HPDE6-E6E7 (cell line): ENCODE data around the gene SPRR2G.
"Not testable (repeated sequence)": the region's sequence is repeated elsewhere in the genome, so short reads cannot be mapped to it uniquely, and the experiment has no call there.

Experiments
- DNase-seq: peaks from one replicate; pipeline ENCODE4 v3.0.0; 2011; ENCODE audit warnings: missing footprints; ENCODE audit errors: extremely low spot score

Gene SPRR2G

GRCh38 chr1:153150846-153151245 lies at the start of gene SPRR2G:
TSS of gene SPRR2G (minus strand) at chr1:153150890. CDS start at chr1:153150110, 780 bp downstream.
- no peak for DNase-seq

- no peak for DNase-seq
Observed at GRCh38 chr1:153195216-153195615, 44.5 kb upstream of the SPRR2G start.

- DNase-seq = no peak
Observed at GRCh38 chr1:153194331-153195050, 43.8 kb upstream of the SPRR2G start.

- DNase-seq = peak; percentile 61
Observed at GRCh38 chr1:153192697-153193096, 42.0 kb upstream of the SPRR2G start.

GRCh38 chr1:153190373-153190772 lies 39.7 kb upstream of the SPRR2G start:
- DNase-seq = no peak

GRCh38 chr1:153188301-153188700 lies 37.6 kb upstream of the SPRR2G start:
- not testable (repeated sequence) for DNase-seq

- no peak for DNase-seq
Observed at GRCh38 chr1:153180556-153180955, 29.9 kb upstream of the SPRR2G start.

GRCh38 chr1:153178922-153179321 lies 28.2 kb upstream of the SPRR2G start:
- DNase-seq = no peak

- DNase-seq = peak; percentile 80
Observed at GRCh38 chr1:153174624-153175023, 23.9 kb upstream of the SPRR2G start.

GRCh38 chr1:153168686-153169085 lies 18.0 kb upstream of the SPRR2G start:
- no peak for DNase-seq

- DNase-seq = no peak
Observed at GRCh38 chr1:153155541-153155940, 4.9 kb upstream of the SPRR2G start.

- no peak for DNase-seq
Observed at GRCh38 chr1:153152481-153152880, 1.8 kb upstream of the SPRR2G start.

GRCh38 chr1:153141377-153141776 lies 9.3 kb downstream of the SPRR2G start:
- DNase-seq = no peak

GRCh38 chr1:153140484-153140883 lies 10.2 kb downstream of the SPRR2G start:
- DNase-seq = no peak

- DNase-seq = no peak
Observed at GRCh38 chr1:153133743-153134142, 16.9 kb downstream of the SPRR2G start.

- no peak for DNase-seq
Observed at GRCh38 chr1:153133267-153133666, 17.4 kb downstream of the SPRR2G start.

- DNase-seq = not testable (repeated sequence)
Observed at GRCh38 chr1:153128688-153129087, 22.0 kb downstream of the SPRR2G start.

GRCh38 chr1:153127296-153127695 lies 23.4 kb downstream of the SPRR2G start:
- no peak for DNase-seq

GRCh38 chr1:153125536-153125935 lies 25.2 kb downstream of the SPRR2G start:
- no peak for DNase-seq

- DNase-seq = not testable (repeated sequence)
Observed at GRCh38 chr1:153123793-153124192, 26.9 kb downstream of the SPRR2G start.

GRCh38 chr1:153122831-153123421 lies 27.8 kb downstream of the SPRR2G start:
- peak; percentile 87 for DNase-seq

GRCh38 chr1:153120945-153121344 lies 29.7 kb downstream of the SPRR2G start:
- no peak for DNase-seq

- no peak for DNase-seq
Observed at GRCh38 chr1:153119491-153119971, 31.2 kb downstream of the SPRR2G start.
